ENCODE measurements around the gene PHACTR1. TPM values are rescaled to one million over a fixed set of nuclear protein-coding genes. Genes with fewer than 3 reads are reported as not detected.

The PHACTR1 gene
- total RNA-seq, 1 experiment from 2014 or later: 0.21 TPM

DNA sequence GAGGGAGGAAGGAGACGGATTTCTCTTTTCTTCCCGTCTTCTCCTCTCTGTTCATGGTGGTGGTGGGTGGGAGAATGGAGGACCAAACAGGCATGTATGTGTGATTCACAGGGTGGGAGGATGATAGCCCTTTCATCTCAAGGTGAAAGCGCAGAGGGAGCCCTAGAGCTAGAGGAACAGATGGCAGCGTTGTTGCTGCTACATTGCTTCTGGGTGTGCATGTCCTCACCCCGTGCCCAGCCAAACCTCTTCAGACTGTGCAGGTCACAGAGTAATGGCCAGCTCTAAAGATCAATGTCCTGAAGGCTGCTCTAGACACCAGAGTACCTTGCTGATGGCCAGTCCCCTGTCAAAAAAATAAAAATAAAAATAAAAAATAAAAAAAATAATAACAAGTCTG lies 310.0 kb downstream of the PHACTR1 start:
- Mint-ChIP-seq H3K4me1 (ENCODE audit: low read depth, unreplicated experiment) (no peaks in the 10 kb centered on the region), H3K27ac (ENCODE audit: unreplicated experiment) (no peak overlapping the region), H3K27me3 (ENCODE audit: unreplicated experiment) (peaks cover 62% of the 10 kb centered on the region), H3K4me3 (ENCODE audit: low read depth, unreplicated experiment) (no peak overlapping the region), H3K36me3 (ENCODE audit: insufficient read depth, unreplicated experiment) (no peaks in the 10 kb centered on the region), H3K9me3 (ENCODE audit: low read depth, unreplicated experiment) (no peaks in the 10 kb centered on the region)
- intact Hi-C loops (cut with micrococcal nuclease; ENCODE audit: unreplicated experiment): no loop called here
- BruUV-seq (replicated peaks): no TSS peak
- no peak for DNase-seq
- CTCF ChIA-PET: interaction anchor here (0.6 kb wide), 1 partner anchor 171 kb away, joined by 3 read pairs; no protein-coding TSS in a partner anchor
- TF ChIP-seq, protein P1, sequence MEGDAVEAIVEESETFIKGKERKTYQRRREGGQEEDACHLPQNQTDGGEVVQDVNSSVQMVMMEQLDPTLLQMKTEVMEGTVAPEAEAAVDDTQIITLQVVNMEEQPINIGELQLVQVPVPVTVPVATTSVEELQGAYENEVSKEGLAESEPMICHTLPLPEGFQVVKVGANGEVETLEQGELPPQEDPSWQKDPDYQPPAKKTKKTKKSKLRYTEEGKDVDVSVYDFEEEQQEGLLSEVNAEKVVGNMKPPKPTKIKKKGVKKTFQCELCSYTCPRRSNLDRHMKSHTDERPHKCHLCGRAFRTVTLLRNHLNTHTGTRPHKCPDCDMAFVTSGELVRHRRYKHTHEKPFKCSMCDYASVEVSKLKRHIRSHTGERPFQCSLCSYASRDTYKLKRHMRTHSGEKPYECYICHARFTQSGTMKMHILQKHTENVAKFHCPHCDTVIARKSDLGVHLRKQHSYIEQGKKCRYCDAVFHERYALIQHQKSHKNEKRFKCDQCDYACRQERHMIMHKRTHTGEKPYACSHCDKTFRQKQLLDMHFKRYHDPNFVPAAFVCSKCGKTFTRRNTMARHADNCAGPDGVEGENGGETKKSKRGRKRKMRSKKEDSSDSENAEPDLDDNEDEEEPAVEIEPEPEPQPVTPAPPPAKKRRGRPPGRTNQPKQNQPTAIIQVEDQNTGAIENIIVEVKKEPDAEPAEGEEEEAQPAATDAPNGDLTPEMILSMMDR (IDR thresholded peaks at IDR 0.05; ENCODE audit: unreplicated experiment): no peak

DNA sequence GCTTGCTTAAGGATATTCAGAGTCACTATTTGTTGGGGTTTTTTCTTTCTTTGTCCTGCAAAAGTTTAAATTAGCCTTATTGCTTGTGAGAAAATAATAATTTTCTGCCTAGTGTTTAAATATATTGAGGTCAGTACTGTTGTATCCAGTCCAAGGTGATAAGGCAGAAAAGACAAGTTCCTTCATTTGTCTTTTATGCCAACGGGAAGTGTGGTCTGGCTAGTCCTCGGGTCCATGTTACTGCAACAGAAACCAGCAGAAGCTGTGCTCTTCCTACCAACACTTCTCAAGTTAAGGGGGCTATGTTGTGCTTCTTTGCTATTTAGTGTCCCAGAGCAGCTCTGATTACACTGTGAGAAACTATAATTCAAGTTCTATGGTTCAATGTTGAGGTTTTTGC lies 310.6 kb downstream of the PHACTR1 start:
- Mint-ChIP-seq H3K4me3 (ENCODE audit: low read depth, unreplicated experiment) (no peak overlapping the region), H3K27me3 (ENCODE audit: unreplicated experiment) (peaks cover 62% of the 10 kb centered on the region), H3K9me3 (ENCODE audit: low read depth, unreplicated experiment) (no peaks in the 10 kb centered on the region), H3K27ac (ENCODE audit: unreplicated experiment) (no peak overlapping the region), H3K4me1 (ENCODE audit: low read depth, unreplicated experiment) (no peaks in the 10 kb centered on the region), H3K36me3 (ENCODE audit: insufficient read depth, unreplicated experiment) (no peaks in the 10 kb centered on the region)
- CTCF ChIA-PET: interaction anchor here (0.6 kb wide), 1 partner anchor 171 kb away, joined by 3 read pairs; no protein-coding TSS in a partner anchor
- DNase-seq: no peak
- intact Hi-C loops (cut with micrococcal nuclease; ENCODE audit: unreplicated experiment): no loop called here
- no TSS peak for BruUV-seq (replicated peaks)
- TF ChIP-seq, protein P1 (IDR thresholded peaks at IDR 0.05; ENCODE audit: unreplicated experiment): no peak

GRCh38 chr6:13030396-13030795 lies 313.8 kb downstream of the PHACTR1 start:
- Mint-ChIP-seq H3K4me3 (ENCODE audit: low read depth, unreplicated experiment) (no peak overlapping the region), H3K4me1 (ENCODE audit: low read depth, unreplicated experiment) (no peaks in the 10 kb centered on the region), H3K9me3 (ENCODE audit: low read depth, unreplicated experiment) (no peaks in the 10 kb centered on the region), H3K36me3 (ENCODE audit: insufficient read depth, unreplicated experiment) (no peaks in the 10 kb centered on the region), H3K27ac (ENCODE audit: unreplicated experiment) (no peak overlapping the region), H3K27me3 (ENCODE audit: unreplicated experiment) (peaks cover 37% of the 10 kb centered on the region)
- no peak for DNase-seq
- intact Hi-C loops (cut with micrococcal nuclease; ENCODE audit: unreplicated experiment): no loop called here
- CTCF ChIA-PET: no interaction called here
- no TSS peak for BruUV-seq (replicated peaks)
- TF ChIP-seq, protein P1 (IDR thresholded peaks at IDR 0.05; ENCODE audit: unreplicated experiment): no peak

- TF ChIP-seq, protein P1 (IDR thresholded peaks at IDR 0.05; ENCODE audit: unreplicated experiment): no peak
- Mint-ChIP-seq H3K36me3 (ENCODE audit: insufficient read depth, unreplicated experiment) (no peaks in the 10 kb centered on the region), H3K27ac (ENCODE audit: unreplicated experiment) (no peak overlapping the region), H3K9me3 (ENCODE audit: low read depth, unreplicated experiment) (no peaks in the 10 kb centered on the region), H3K27me3 (ENCODE audit: unreplicated experiment) (peaks cover 32% of the 10 kb centered on the region), H3K4me3 (ENCODE audit: low read depth, unreplicated experiment) (no peak overlapping the region), H3K4me1 (ENCODE audit: low read depth, unreplicated experiment) (no peaks in the 10 kb centered on the region)
- intact Hi-C loops (cut with micrococcal nuclease; ENCODE audit: unreplicated experiment): no loop called here
- DNase-seq: no peak
- CTCF ChIA-PET: no interaction called here
- no TSS peak for BruUV-seq (replicated peaks)
Measured at GRCh38 chr6:13032566-13032965, 316.0 kb downstream of the PHACTR1 start.

Data from Calu3 (cell line).